Hippocampal formation (tissue), 2 donors: Measurements from ENCODE around the gene ATXN1.
"Not testable (repeated sequence)": the region's sequence is repeated elsewhere in the genome, so short reads cannot be mapped to it uniquely, and the experiment has no call there.

Experiments
- DNase-seq, 2 donors: peaks; one replicate each; lab custom pipeline; 2025; lab: John Stamatoyannopoulos, UW

Gene ATXN1

GRCh38 chr6:16473908-16474771, 287.1 kb downstream of the ATXN1 start:
- no peak for DNase-seq

GRCh38 chr6:16473184-16473907, 287.9 kb downstream of the ATXN1 start:
- no peak for DNase-seq

GRCh38 chr6:16472349-16473069, 288.8 kb downstream of the ATXN1 start:
- no peak for DNase-seq

- DNase-seq: no peak
These were observed 289.4 kb downstream of the ATXN1 start for GRCh38 chr6:16471910-16472297.

- no peak for DNase-seq
These were observed 289.9 kb downstream of the ATXN1 start for GRCh38 chr6:16471222-16471909.

GRCh38 chr6:16470502-16471221, 290.6 kb downstream of the ATXN1 start:
- no peak for DNase-seq

- no peak for DNase-seq
These were observed 292.2 kb downstream of the ATXN1 start for GRCh38 chr6:16468991-16469615.

GRCh38 chr6:16466800-16467553, 294.3 kb downstream of the ATXN1 start:
- DNase-seq: no peak

- DNase-seq: no peak
These were observed 297.2 kb downstream of the ATXN1 start for GRCh38 chr6:16464045-16464444.

GRCh38 chr6:16463246-16463645, 298.0 kb downstream of the ATXN1 start:
- DNase-seq: not testable (repeated sequence)

GRCh38 chr6:16461491-16461890, 299.8 kb downstream of the ATXN1 start:
- no peak for DNase-seq

GRCh38 chr6:16459472-16459871, 301.8 kb downstream of the ATXN1 start:
- DNase-seq: not testable (repeated sequence)

GRCh38 chr6:16452348-16452747, 308.9 kb downstream of the ATXN1 start:
- DNase-seq: no peak

GRCh38 chr6:16450821-16451220, 310.4 kb downstream of the ATXN1 start:
- no peak for DNase-seq

- no peak for DNase-seq
These were observed 311.0 kb downstream of the ATXN1 start for GRCh38 chr6:16450285-16450684.

- DNase-seq: no peak
These were observed 315.0 kb downstream of the ATXN1 start for GRCh38 chr6:16446273-16446672.

GRCh38 chr6:16442031-16442430, 319.2 kb downstream of the ATXN1 start:
- no peak for DNase-seq

GRCh38 chr6:16441262-16441661, 320.0 kb downstream of the ATXN1 start:
- no peak for DNase-seq

- DNase-seq: no peak
These were observed 320.5 kb downstream of the ATXN1 start for GRCh38 chr6:16440636-16441212.
